HG02981 (cell line): Measurements from ENCODE around the gene LDLRAP1.
A peak's percentile ranks its signal among the peaks of the same experiment; 100 is the strongest.

Experiments used
- ATAC-seq: cut with Tn5 transposase; IDR thresholded peaks from one replicate; pipeline ENCODE4 v1.9.1; 2021; ENCODE audit warnings: mild to moderate bottlenecking, moderate library complexity; ENCODE audit not compliant: unreplicated experiment

LDLRAP1 gene

DNA sequence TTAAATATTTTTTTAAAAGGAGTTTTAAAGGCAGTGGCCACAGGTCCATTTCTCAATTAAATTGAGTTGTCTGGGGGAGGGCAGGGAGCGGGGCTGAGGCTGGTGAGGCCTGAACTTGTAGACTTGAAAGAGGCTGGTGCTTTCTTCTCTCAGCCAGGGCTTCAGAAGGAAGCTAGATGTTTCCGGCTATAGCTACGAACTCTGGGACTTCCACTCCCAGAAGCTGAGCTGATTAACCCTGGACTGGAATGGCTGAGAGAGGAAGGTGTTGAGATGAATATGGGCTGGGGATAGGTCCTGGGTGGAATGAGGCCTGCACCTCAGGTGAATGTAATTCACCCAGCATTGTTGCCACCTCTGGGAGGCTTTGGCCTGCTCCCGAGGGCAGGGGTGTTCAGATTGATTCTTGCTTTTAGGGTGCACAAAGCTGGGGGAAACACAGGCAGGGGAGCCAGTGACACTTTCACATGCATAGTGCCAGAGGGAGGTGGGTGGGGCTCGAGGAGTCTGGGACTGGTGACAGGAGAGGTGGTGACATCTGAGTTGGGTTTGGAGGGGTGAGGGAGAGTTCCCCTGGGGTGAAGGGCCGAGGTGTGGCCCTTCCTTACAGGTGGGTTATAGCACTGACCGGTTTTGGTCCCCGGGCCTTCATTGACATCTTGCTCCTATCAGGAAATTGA, 18.2 kb downstream of the LDLRAP1 start:
- ATAC-seq, result no peak

DNA sequence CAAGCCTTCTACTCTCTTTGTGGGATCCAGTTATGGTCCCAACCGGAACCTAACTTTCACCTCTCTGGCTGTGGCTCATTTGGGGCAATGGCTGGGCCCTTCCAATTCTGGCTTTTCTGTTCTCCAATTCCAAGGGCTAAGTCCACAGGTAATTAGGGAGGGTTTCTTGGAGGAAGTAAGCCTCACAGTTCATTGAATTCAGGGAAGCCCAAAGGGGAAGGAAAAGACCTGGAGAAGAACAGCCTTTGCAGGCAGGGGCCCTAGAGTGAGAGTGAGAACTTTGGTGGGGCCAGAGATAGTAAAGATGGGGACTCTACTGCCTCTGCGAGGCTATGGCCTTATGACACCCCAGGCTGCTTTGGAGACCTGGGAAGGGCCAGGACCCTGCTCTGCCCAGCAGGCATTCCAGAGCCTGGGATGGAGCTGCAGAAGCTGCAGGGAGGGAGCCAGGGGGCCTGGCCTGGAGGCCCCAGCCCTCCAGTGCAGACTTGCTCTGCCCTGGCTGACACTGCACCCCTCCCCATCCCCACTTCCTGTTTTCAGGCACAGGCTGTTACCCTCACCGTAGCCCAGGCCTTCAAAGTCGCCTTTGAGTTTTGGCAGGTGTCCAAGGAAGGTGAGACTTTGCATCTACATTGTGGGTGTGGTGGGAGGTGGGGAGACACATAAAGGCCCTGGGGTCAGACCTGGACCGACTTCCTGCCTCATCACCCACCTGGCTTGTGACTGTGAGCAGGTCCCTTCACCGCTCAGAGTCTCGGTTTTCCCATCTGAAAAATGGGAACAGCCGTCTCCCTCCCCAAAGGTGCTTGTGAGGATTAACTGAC, 18.9 kb downstream of the LDLRAP1 start:
- peak; percentile 75 for ATAC-seq

DNA sequence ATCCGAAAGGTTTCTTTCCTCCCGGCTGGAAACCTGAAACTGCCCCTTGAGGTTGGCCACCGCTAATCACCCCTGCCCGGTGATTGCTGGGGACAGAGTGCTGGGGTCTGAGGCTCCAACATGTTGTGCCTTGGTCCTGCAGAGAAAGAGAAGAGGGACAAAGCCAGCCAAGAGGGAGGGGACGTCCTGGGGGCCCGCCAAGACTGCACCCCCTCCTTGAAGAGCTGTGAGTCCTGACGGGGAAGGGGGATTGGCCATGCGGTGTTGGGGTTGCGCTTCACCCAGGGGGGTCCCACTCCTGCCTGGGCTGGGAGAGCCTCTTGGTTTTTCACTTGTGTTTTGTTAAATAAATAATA, 19.5 kb downstream of the LDLRAP1 start:
- ATAC-seq, result no peak

DNA sequence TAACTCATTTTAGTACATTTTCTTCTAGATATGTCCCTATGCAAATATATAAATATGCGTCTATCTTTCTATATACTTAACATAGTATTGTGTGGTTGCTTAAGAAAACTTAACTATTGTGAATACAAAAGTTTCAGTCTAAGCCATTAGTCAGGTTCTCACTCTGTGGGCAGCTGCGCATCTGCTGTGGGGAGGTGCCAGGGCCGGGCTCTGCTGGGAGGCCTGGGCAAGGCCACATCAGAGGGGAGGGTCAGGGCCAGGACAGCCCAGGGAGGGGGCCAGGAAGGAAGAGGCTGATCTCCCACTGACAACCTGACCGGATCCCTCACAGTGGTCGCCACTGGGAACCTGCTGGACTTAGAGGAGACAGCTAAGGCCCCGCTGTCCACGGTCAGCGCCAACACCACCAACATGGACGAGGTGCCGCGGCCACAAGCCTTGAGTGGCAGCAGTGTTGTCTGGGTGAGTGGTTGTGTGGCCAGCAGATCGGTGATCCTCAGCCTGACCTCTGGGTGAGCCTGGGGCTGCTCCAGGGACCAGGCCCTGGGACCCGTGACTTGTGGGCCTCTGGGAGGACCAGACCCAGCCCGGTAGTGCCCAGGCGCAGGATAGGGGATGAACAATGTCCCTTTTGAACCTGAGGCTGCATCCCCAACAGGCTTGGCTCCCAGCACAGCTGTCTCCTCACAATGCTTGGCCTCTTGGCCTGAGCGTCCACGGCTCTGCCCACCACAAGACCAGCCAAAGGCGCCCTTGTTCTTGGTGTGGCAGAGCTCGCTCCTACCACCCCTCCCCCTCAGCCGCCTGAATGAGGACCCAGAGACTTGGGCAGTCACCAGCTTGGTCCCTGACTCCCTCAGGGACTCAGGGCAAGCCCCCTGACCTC, 20.2 kb downstream of the LDLRAP1 start:
- ATAC-seq, result no peak

DNA sequence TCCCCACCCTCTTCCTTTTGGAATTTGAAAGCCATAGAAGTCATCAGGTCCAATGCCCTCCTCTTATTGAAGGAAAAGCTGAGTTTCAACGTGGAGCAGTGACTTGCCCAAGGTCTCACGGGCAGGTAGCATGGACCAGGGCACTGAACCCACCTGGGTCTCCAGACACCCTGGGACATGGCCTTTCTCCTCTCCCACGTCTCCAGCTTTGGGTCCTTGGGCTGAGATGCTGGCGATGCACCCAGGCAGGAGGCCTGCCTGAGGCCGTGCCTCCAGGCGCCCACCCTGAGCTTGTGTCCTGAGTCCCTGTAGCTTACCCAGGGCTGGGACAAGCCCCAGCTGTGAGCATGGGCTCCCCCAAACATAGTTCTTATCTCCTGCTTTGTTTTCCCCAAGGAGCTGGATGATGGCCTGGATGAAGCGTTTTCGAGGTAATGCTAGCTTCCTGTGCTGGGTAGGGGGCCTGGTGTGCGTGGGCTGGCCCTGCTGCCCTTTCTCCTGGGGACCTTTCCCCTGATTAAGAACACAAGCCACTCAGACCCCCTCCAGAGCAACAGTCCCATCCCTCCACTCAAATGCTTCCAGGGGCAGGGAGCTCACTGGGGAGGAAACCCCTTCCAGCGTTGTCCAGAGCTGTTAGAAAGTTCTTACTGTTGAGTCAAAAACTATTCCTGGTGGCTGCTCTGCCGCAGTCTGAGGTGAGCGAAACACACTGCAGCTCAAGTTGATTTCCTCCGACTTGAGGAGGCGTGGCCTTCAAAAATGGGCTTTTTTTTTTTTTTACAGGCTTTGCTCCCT, 21.6 kb downstream of the LDLRAP1 start:
- no peak for ATAC-seq

DNA sequence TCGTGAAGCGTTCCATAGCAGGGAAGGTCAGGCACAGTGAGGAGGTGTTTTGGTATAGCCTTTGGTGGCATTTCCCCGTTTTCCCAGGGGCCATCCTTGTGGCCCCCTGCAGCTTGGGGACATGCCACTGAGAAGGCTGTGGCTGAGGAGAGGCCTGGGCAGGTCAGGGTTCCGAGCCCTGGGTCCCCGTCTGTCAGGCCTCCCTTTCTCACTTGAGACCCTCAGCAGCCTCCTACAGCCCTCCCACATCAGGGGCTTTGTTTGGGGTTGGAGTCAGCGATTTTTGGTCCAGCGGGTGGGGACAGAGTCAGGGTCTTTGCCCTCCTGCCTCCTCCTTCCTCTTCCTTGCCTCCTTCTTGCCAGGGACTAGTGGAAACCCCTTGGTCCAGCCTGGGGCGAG, 22.2 kb downstream of the LDLRAP1 start:
- no peak for ATAC-seq

DNA sequence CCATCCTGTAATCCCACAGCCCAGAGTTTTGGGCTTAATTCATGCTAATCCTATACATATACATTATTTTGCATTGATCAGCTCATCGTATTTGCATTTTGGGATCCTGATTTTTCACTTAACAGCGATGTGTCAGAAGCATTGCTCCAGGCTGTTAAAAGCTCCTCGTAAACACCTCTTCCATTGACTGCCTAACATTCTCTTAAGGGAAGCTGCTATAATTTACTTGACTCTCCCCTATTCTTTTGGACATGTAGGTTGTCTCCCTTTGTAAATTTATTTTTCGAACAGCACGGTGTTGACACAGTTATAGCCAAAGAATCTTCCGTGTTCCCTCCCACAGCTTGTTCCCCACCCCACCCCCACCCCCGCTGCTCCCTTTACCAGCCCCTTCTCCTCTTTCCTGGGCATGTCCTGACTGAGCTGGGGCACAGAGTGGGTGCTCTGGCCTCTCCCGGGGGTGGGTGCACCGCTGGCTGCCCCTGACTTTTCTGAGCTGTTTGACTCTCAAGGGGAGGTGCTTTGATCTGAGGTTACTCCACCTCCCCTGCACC, 22.8 kb downstream of the LDLRAP1 start:
- no peak for ATAC-seq

DNA sequence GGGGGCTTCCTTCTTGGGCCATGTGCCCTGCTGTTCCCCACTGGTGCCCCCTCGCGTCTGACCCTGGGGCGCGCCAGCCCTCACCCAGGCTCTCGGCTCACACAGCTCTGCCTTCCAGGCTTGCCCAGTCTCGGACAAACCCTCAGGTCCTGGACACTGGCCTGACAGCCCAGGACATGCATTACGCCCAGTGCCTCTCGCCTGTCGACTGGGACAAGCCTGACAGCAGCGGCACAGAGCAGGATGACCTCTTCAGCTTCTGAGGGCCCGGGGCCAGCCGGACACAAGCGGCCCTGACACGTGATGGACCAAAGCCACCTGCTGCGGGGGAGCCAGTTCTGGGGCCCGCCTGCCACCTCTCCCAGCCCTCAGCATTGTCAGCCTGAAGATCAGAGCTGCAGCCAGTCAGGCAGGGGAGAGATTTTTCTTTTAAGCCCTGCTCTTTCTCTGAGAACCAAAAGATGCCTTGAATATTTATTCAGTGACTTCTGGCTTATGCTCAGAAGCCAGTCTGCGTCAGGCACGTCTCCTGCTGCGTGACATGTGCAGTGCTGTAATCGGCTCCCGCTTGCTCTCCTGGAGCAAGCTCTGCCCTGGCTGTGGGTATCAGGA, 23.4 kb downstream of the LDLRAP1 start:
- no peak for ATAC-seq

DNA sequence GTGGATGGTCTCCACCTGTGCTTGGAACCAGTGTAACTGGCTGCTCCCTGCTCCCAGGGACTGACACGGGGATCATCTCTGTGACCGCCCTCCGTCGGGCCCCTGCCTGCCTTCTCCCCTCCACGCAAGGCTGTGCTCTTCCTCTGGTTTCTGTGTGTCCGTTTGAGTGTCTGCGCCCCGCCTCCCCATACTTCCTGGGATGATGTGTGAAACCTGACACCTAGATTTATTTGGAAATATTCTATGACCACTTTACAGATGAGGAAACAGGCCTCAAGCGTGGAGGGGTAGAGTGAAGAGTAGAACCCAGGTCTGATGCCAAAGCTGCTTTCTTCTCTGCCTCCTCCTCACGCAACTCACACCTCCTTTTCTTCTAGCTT, 24.3 kb downstream of the LDLRAP1 start:
- no peak for ATAC-seq

DNA sequence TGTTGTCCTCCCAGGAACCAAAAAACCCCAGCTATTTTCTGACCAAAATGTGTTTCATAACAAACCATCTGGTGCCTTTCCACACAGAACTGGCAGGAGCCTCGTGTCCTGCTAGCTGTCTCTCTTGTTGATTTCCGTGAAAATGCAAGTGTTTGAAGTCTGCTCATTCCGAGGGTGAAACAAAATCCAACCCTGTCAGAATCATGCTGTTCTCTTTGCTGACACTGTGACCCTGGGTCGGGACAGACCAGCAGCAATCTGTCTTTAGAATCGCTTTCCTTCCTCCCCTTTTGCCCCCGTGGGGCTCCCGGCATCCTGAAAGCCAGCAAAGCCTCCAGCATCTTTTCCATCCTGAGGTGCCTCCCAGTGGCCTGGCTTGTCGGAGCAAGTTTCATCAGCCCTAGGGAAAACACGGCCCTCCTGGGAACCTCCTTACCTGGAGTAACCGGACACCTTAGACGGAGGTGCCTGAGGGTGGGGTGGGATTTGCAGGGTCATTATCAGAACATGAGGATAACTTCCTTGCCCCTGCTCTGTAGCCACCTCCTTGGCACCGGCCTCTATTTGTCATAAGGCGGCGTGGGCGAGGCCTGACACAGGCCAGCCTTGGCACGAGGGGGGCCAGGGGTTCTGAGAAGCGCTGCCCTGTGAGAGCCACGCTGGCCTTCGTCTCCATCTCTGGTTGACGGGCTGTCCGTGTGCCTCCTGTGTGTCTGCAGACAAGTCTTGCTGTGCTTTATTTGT, 24.9 kb downstream of the LDLRAP1 start:
- no peak for ATAC-seq

DNA sequence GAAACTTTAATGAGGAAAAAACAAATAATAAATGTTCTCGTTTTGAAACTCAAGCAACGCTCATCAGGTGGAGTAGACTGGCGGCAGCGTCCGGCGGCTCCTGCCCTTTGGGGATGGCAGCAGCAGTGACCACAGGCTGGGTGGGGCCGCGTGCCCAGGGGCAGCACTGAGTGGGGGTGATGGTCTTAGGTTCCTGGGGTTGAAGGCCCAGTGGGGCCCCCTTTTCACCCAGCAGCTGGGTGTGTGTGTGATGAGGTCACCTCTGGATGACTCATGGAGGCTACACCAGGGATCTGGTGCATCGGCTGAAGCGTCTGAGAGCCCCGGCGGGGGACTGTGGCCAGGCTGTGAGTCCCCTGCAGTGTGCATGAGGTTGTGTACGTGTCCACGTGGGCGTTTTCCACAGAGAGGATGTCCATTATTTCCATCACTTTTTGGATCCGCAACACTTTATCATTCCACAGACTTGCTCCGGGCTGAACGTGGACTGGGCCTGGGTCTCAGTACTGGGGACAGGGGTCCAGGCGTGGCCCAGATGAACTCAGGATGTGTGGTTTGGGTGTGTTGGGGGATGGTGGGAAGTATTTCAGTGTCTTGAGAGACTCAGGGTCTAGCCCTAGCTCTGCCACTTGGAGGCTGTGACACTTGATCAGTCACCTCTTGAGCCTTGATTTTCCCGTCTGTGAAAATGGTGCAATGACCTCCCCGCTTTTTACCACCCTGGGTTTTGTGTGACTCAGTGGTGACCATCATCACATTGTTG, 25.6 kb downstream of the LDLRAP1 start:
- ATAC-seq, result no peak

DNA sequence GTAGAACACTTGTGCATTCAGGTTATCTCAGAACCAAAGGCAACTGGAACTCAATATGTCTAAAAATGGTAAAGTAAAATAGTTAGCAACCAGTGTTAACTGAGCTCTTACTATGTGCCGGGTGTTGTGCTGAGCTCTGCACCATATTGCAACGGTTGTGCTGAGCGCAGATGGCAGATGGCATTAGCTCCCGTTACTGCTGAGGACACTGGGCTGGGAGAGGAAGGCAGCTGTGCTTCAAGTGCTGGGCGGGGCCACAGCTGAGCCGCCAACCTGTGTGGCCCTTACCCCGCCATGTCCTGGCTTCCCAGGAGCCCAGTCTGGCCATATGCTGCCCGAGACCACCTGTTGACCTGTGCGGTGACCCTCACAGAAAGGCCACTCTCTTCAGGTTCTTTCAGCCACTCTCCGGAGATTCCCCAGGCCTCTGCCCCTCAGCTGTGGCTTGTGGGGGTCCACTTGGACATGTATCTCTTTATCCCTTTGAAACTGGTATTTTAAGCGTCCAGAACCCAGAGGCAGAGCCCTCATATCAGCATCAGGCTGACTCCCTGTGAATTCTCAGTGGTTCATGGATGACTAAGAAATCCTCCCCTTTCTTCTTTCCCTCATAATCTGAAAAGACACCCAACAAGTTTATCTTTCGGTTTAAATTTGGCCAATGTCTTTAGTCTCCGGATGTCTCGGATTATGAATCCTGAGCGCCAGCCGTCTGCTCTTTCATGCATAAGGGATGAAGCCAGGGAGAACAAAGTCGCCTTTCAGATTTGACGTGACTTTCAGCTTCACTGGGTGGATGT, 26.4 kb downstream of the LDLRAP1 start:
- ATAC-seq, result no peak

DNA sequence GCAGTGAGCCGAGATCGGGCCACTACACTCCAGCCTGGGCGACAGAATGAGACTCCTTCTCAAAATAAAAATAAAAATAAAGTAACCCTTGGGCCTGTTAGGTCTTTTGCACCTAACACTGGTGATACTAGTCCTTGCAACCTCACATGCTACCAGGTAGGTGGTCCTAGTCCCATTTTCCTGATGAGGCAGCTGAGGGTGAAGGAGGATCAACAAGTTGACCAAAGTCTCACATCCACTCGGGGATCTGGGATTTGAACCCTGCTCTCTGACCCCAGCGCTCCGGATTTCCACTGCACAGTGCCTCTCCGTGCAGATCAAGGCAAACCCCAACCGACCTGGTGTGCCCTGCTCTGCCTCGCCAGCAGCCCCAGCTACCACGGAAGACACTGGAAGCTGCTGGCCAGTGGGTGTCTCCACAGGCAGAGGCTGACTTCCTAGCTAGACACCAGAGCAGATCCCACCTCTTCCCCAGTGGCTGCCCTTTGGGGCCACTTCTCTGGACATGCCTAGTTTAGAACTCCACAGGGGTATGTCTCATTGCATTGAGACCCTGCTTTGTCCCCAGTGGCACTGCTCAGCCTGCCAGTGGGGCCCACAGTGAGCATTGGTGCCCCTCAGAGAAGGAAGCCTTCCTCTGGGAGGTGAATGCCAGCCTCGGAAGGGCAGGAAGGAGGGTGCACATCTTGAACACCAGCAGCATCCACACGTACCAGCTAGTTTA, 27.6 kb downstream of the LDLRAP1 start:
- no peak for ATAC-seq

DNA sequence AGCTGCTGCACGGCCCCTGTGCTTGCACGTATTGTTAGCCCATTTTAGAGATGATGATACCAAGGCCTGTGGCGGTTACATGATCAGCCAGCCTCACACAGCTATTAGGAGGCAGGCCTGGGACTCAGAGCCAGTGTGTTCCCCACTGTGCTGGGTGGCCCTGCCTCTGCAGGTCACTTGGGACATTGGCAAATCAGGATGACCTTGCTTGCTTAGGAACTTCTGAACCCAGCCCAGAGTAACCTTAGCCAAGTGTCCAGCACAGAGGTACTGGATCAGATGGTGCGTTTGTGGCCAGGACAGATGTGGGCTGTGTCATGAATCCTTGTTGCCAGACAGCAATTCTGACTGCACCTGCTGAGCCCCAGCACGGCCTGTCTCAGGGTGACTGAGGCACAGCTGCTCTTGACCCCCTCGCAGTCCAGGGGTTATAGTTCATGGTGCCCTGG, 28.1 kb downstream of the LDLRAP1 start:
- ATAC-seq, result no peak

DNA sequence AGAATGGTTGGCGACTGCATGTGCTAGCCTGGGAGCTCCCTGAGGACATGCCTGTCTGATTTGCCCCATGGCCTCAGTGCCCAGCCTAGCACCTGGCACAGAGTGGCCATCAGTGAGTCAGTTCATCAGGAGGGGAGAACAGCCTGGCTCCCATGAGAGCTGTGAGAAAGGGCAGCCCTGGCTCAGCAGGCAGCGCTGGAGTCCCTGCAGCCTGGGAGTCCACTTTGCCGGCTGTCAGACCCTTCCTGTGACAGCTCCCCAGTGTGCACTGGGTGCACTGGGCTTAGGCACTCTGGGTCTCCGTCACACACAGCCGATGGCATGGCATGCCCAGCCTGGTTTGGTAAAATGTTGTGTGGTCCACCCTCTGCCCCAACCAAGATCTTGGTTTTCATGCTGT, 28.7 kb downstream of the LDLRAP1 start:
- no peak for ATAC-seq

DNA sequence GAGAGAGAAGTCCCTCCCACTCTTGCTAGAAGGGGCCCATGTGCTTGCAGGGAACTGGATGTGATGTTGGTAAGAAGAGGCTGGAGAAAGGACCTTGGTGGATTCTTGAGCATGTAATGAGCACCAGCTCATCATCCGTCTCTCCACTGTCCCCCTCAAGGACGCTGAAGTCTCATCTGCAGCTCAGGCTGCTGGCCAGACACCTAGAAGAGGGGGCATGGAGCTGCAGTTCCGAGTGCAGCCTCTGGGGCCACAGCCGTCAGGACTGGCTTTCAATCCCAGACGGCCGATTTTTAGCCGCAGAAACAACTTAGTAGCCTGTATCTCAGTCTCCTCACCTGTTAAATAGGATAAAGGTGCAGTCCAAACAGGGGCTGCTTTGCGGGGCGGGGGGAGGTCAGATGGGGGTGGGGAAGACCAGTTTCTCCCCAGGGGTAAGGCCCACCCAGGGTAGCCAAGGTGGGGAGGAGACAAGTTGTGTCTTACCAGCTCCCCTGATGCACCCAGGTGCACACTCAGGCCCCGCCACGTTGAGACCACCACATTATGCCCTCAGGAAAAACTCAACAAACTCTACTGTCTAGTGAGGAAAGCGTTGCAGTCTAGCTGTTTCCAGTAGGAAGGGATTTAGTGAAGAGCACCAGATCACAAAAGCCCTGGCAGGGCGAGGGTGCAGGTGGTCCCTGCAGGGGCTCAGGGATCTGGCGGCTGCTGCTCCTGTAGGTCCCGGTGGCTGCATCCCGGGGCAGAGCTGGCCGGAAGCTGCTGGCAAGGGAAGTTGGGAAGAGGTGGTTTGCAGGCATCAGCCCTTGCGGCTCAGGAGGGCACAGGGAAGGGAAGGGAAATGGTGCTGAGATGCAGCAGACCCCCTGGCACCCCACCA, 29.5 kb downstream of the LDLRAP1 start:
- ATAC-seq, result no peak
